PFSK-1 (cell line): ENCODE results near the gene CTAG2.

ENCODE experiments used
- POLR2AphosphoS5 ChIP-seq: IDR thresholded peaks from 2 replicates; pipeline ENCODE4 v1.6.1; 2012; ENCODE audit warnings: low read depth, mild to moderate bottlenecking, control low read depth, low read length, moderate library complexity
- REST ChIP-seq, 2 experiments: IDR thresholded peaks; 2 replicates each; pipeline versions ENCODE4 v1.6.1 to v1.8.0; 2011 to 2012; ENCODE audit warnings: low read depth in 2 of 2, low read length in 2 of 2, control low read depth in 1 of 2, inconsistent platforms in 1 of 2, mild to moderate bottlenecking in 1 of 2, moderate library complexity in 1 of 2; ENCODE audit not compliant: insufficient read depth in 1 of 2
- SIN3A ChIP-seq: IDR thresholded peaks from 2 replicates; pipeline ENCODE4 v1.6.1; 2012; ENCODE audit warnings: mild to moderate bottlenecking, low read length, moderate library complexity, borderline replicate concordance; ENCODE audit not compliant: insufficient read depth
- TAF1 ChIP-seq: IDR thresholded peaks from 2 replicates; pipeline ENCODE4 v1.6.1; 2012; ENCODE audit warnings: low read length, control low read depth, borderline replicate concordance; ENCODE audit not compliant: insufficient read depth

GRCh38 chrX:154658957-154659356 lies 5.6 kb upstream of the CTAG2 start:
- TF ChIP-seq POLR2AphosphoS5: no peak
- no peak for TF ChIP-seq TAF1
- TF ChIP-seq REST (IDR thresholded peaks at IDR 0.05; ENCODE audit: insufficient read depth in 1 of 2, low read depth in 2 of 2, low read length in 2 of 2): no peak
- no peak for TF ChIP-seq SIN3A
